ENCODE data around the gene C8A. TPM values are rescaled to one million over a fixed set of nuclear protein-coding genes. Genes with fewer than 3 reads are reported as not detected.

The C8A gene
- total RNA-seq, 3 donors from 2014 or later, result not detected

- TF ChIP-seq CTCF (IDR thresholded peaks at IDR 0.05), result no peak
- no peaks in the 10 kb centered on the region for H3K9me3 ChIP-seq
- H3K4me3 ChIP-seq, result no peak overlapping the region
- ATAC-seq (no peak), DNase-seq (no peak)
- H3K36me3 ChIP-seq (ENCODE audit: low read depth), result no peaks in the 10 kb centered on the region
- no peaks in the 10 kb centered on the region for H3K4me1 ChIP-seq (ENCODE audit: low read depth)
- intact Hi-C loops (cut with DNase I, micrococcal nuclease), result no loop called here
Observed at GRCh38 chr1:56837244-56837939, 17.2 kb upstream of the C8A start.

- no peak for TF ChIP-seq CTCF (IDR thresholded peaks at IDR 0.05)
- DNase-seq (no peak), ATAC-seq (no peak)
- H3K4me3 ChIP-seq, result no peak overlapping the region
- intact Hi-C loops (cut with DNase I, micrococcal nuclease), result no loop called here
- H3K36me3 ChIP-seq (ENCODE audit: low read depth), result no peaks in the 10 kb centered on the region
- H3K9me3 ChIP-seq, result no peaks in the 10 kb centered on the region
- no peaks in the 10 kb centered on the region for H3K4me1 ChIP-seq (ENCODE audit: low read depth)
Observed at GRCh38 chr1:56838759-56839158, 15.8 kb upstream of the C8A start.

GRCh38 chr1:56843544-56843943 lies 11.1 kb upstream of the C8A start:
- intact Hi-C loops (cut with DNase I, micrococcal nuclease), result no loop called here
- no peaks in the 10 kb centered on the region for H3K36me3 ChIP-seq (ENCODE audit: low read depth)
- H3K9me3 ChIP-seq, result no peaks in the 10 kb centered on the region
- no peak overlapping the region for H3K4me3 ChIP-seq
- no peaks in the 10 kb centered on the region for H3K4me1 ChIP-seq (ENCODE audit: low read depth)
- DNase-seq (no peak), ATAC-seq (no peak)
- TF ChIP-seq CTCF (IDR thresholded peaks at IDR 0.05), result no peak

GRCh38 chr1:56844545-56845136 lies 10.0 kb upstream of the C8A start:
- H3K4me1 ChIP-seq (ENCODE audit: low read depth), result no peaks in the 10 kb centered on the region
- no peaks in the 10 kb centered on the region for H3K36me3 ChIP-seq (ENCODE audit: low read depth)
- no peaks in the 10 kb centered on the region for H3K9me3 ChIP-seq
- no peak for DNase-seq
- intact Hi-C loops (cut with DNase I, micrococcal nuclease), result no loop called here
- ATAC-seq, result no peak
- no peak overlapping the region for H3K4me3 ChIP-seq
- no peak for TF ChIP-seq CTCF (IDR thresholded peaks at IDR 0.05)

GRCh38 chr1:56845343-56845742 lies 9.3 kb upstream of the C8A start:
- no peak for DNase-seq
- intact Hi-C loops (cut with DNase I, micrococcal nuclease), result no loop called here
- Histone ChIP-seq H3K4me3 (no peak overlapping the region), H3K36me3 (ENCODE audit: low read depth) (no peaks in the 10 kb centered on the region), H3K4me1 (ENCODE audit: low read depth) (no peaks in the 10 kb centered on the region), H3K9me3 (no peaks in the 10 kb centered on the region)
- no peak for TF ChIP-seq CTCF (IDR thresholded peaks at IDR 0.05)
- ATAC-seq, result no peak

All from mucosa of descending colon (tissue), 3 donors.